Hepatocyte (in vitro differentiated cells): ENCODE data around the gene LRRFIP1. TPM values are rescaled to one million over a fixed set of nuclear protein-coding genes. Genes with fewer than 3 reads are reported as not detected.

Experiments
- DNase-seq: peaks from one replicate; pipeline ENCODE4 v3.0.0-alpha.2; 2016; ENCODE audit warnings: low spot score
- H2AFZ ChIP-seq: fragments of 200-600 bp; sonication (generic); 2 replicates; pipeline ENCODE4 v1.6.0; 2016; ENCODE audit warnings: antibody characterized with exemption, mild to moderate bottlenecking
- H3K27ac ChIP-seq: fragments of 200-600 bp; sonication (generic); 2 replicates; pipeline ENCODE4 v1.5.1; 2016; ENCODE audit warnings: mild to moderate bottlenecking
- H3K27me3 ChIP-seq: fragments of 200-600 bp; sonication (generic); 2 replicates; pipeline ENCODE4 v1.6.1; 2016
- H3K36me3 ChIP-seq: fragments of 200-600 bp; sonication (generic); replicated peaks from 2 replicates; pipeline ENCODE4 v1.5.1; 2016; ENCODE audit warnings: low read depth; ENCODE audit not compliant: insufficient read depth
- H3K4me1 ChIP-seq: fragments of 200-600 bp; sonication (generic); 2 replicates; pipeline ENCODE4 v1.5.1; 2016; ENCODE audit warnings: mild to moderate bottlenecking, moderate library complexity; ENCODE audit not compliant: insufficient read depth
- H3K4me2 ChIP-seq: fragments of 200-600 bp; sonication (generic); 2 replicates; pipeline ENCODE4 v1.6.0; 2016
- H3K4me3 ChIP-seq: fragments of 200-600 bp; sonication (generic); 2 replicates; pipeline ENCODE4 v1.5.1; 2016; ENCODE audit warnings: mild to moderate bottlenecking
- H3K79me2 ChIP-seq: fragments of 200-600 bp; sonication (generic); 2 replicates; pipeline ENCODE4 v1.6.0; 2017; ENCODE audit warnings: mild to moderate bottlenecking
- H3K9me2 ChIP-seq: fragments of 200-600 bp; sonication (generic); replicated peaks from 2 replicates; pipeline ENCODE4 v1.6.0; 2017; ENCODE audit warnings: mild to moderate bottlenecking; ENCODE audit not compliant: insufficient read depth
- H3K9me3 ChIP-seq: fragments of 200-600 bp; sonication (generic); 2 replicates; pipeline ENCODE4 v1.5.1; 2016; ENCODE audit warnings: low read depth, mild to moderate bottlenecking
- H4K20me1 ChIP-seq: fragments of 200-600 bp; sonication (generic); 2 replicates; pipeline ENCODE4 v1.6.0; 2016; ENCODE audit warnings: mild to moderate bottlenecking; ENCODE audit not compliant: insufficient read depth, poor library complexity, severe bottlenecking
- CTCF ChIP-seq: fragments of 200-600 bp; sonication (generic); IDR thresholded peaks from 2 replicates; pipeline ENCODE4 v1.5.1; 2016; ENCODE audit warnings: antibody characterized with exemption, mild to moderate bottlenecking; ENCODE audit not compliant: poor library complexity
- EZH2 ChIP-seq: fragments of 200-600 bp; sonication (generic); IDR thresholded peaks from 2 replicates; pipeline ENCODE4 v1.6.1; 2016; ENCODE audit warnings: antibody characterized with exemption, mild to moderate bottlenecking, borderline replicate concordance
- EZH2phosphoT487 ChIP-seq: fragments of 200-600 bp; sonication (generic); IDR thresholded peaks from one replicate; pipeline ENCODE4 v1.6.1; 2018; ENCODE audit warnings: antibody characterized with exemption, mild to moderate bottlenecking, low read depth, moderate library complexity; ENCODE audit not compliant: unreplicated experiment, severe bottlenecking
- WGBS: methylation state at CpG from one replicate; pipeline ENCODE4 v1.1.6; 2016; ENCODE audit warnings: low lambda C conversion rate; ENCODE audit errors: missing lambda C conversion rate; 5-methylcytosine and 5-hydroxymethylcytosine counted together
- polyA plus RNA-seq: library from polyadenylated mRNA; unstranded; fragments of >200 nt; fragmentation: Nextera tagmentation; extraction: Ambion mirVana; gene quantifications from 2 replicates; pipeline ENCODE4 v1.2.1, GENCODE V29; 2016
- total RNA-seq: library from RNA; depleted of rRNA; stranded (reverse); fragments of >200 nt; gene quantifications from 2 replicates; pipeline ENCODE4 v1.2.3, GENCODE V29; 2014

Gene LRRFIP1
- total and polyA plus RNA-seq, 2 experiments from 2014 or later: 42.7 to 64.1 TPM

DNA sequence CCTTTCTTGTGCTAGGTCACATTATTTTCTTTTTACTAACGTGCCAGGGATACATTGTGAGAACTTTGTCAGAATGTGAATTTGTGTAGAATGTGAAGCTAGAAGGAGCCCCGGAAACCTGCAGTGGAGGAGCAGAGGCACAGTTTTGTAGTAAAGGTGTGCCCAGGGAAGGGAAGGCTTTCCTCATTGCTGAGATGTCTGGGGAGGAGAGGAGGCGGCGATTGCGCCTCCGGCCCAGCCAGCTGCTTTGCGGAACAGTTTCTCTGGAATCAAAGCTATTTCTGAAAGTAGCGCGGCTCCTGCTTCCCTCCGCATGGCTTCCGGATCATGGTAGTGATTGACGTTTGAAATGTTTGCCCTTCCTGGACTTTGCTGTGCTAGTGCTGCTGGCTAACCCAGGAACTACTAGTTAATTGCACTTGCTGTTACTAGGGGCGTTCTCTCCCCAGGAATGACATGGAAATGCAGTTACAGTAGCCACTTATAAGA is 88.1 kb downstream of the LRRFIP1 start:
- Histone ChIP-seq H3K4me3 (no peak overlapping the region), H3K27ac (peak overlapping the region; percentile 66), H3K79me2 (peaks cover 67% of the 10 kb centered on the region), H3K36me3 (no peaks in the 10 kb centered on the region), H3K4me1 (peaks cover 11% of the 10 kb centered on the region), H4K20me1 (no peaks in the 10 kb centered on the region), H3K9me2 (no peaks in the 10 kb centered on the region), H2AFZ (no peak overlapping the region), H3K4me2 (peak overlapping the region; percentile 71), H3K27me3 (no peaks in the 10 kb centered on the region), H3K9me3 (no peaks in the 10 kb centered on the region)
- peak; percentile 69 for DNase-seq
- TF ChIP-seq EZH2 (no peak), EZH2phosphoT487 (no peak), CTCF (no peak)
- 52% methylated on average over 13 of the region's 13 CpGs for WGBS

DNA sequence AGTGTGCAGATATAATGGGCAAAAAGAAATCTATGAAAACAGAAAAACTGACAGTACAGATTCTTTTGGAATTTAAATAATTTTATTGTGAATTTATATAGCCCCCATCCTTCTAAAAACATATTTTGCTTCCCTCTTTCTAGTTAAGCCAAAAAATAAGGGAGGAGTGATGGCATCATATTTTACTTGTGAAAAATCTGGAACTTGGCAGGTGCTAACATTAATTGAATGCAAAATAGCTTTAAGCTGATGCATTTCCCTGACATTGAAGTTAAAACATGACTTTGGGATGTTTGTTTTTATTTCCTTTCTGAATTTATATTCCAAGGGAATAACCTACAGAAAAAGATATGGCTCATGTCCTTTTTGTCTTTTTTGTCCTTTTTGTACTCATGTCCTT is 88.6 kb downstream of the LRRFIP1 start:
- H4K20me1 ChIP-seq: no peaks in the 10 kb centered on the region
- TF ChIP-seq EZH2phosphoT487 (no peak), EZH2 (no peak), CTCF (no peak)

GRCh38 chr2:237717366-237718276 is 90.2 kb downstream of the LRRFIP1 start:
- H3K36me3 ChIP-seq: no peaks in the 10 kb centered on the region
- 82% methylated on average over 24 of the region's 24 CpGs for WGBS
- H3K4me3 ChIP-seq: no peak overlapping the region
- no peak for DNase-seq
- no peak overlapping the region for H3K27ac ChIP-seq
- H3K4me2 ChIP-seq: no peak overlapping the region
- peaks cover 60% of the 10 kb centered on the region for H3K79me2 ChIP-seq
- H4K20me1 ChIP-seq: no peaks in the 10 kb centered on the region
- H3K9me2 ChIP-seq: no peaks in the 10 kb centered on the region
- H3K27me3 ChIP-seq: no peaks in the 10 kb centered on the region
- H3K4me1 ChIP-seq: peaks cover 11% of the 10 kb centered on the region
- H2AFZ ChIP-seq: no peak overlapping the region
- TF ChIP-seq EZH2: no peak
- no peak for TF ChIP-seq EZH2phosphoT487
- TF ChIP-seq CTCF: no peak
- no peaks in the 10 kb centered on the region for H3K9me3 ChIP-seq

More for the DNA sequence above, 88.6 kb downstream of the LRRFIP1 start:
- no peaks in the 10 kb centered on the region for H3K9me2 ChIP-seq
- H3K27ac ChIP-seq: peak overlapping the region; percentile 66
- H3K79me2 ChIP-seq: peaks cover 67% of the 10 kb centered on the region
- no peak overlapping the region for H2AFZ ChIP-seq
- H3K9me3 ChIP-seq: no peaks in the 10 kb centered on the region
- H3K4me1 ChIP-seq: peaks cover 11% of the 10 kb centered on the region
- H3K36me3 ChIP-seq: no peaks in the 10 kb centered on the region
- no peak overlapping the region for H3K4me3 ChIP-seq
- H3K4me2 ChIP-seq: peak overlapping the region; percentile 71
- DNase-seq: no peak
- no peaks in the 10 kb centered on the region for H3K27me3 ChIP-seq
